Measurements from ENCODE around the gene TIAL1.

- TF ChIP-seq CTCF (conservative IDR thresholded peaks at IDR 0.05) = no peak
- TF ChIP-seq EZH2 (IDR thresholded peaks at IDR 0.05; ENCODE audit: low read depth) = no peak
Measured at GRCh38 chr10:119567978-119568377, 28.8 kb downstream of the TIAL1 start.
